ENCODE results near the gene PARVB.

DNA sequence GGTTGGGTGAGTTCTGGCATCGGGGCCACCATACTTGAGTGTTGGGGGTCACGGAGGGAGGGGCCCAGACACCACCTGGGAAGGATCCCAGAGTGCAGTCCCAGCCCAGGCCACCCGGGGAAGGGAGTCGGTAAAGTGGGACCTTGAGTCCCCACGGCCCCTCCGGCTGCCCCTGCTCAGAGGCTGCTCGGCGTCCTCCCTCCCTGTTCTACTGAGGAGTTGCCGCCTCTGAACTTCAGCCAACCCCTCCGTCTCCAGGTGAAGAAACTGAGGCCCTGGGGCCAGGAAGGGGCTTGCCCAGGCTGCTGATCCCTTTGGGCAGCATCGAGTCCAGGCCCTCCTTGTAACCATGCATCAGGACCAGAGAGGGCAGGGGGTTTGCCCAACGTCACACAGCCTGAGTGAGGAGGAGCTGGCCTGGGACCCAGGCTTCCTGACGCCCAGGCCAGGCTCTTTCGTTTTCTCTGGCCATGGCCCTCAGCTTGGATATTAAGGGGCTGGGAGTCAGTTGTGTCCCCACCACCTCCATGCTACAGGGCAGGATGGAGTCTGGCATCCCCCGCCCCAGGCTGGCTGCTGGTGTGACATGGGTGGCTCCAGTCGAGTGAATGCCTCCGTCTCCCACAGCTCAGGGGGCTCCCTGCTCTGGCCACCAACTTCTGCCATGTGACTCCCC lies 157.9 kb downstream of the PARVB start:
- no peak for TF ChIP-seq CTCF (IDR thresholded peaks at IDR 0.05)
- TF ChIP-seq EZH2phosphoT487 (IDR thresholded peaks at IDR 0.05): no peak

Data from neural progenitor cell (in vitro differentiated cells).